ENCODE data around the gene GNG4. TPM values are rescaled to one million over a fixed set of nuclear protein-coding genes. Genes with fewer than 3 reads are reported as not detected.
A peak's percentile ranks its signal among the peaks of the same experiment; 100 is the strongest.

The GNG4 gene
- total RNA-seq, 1 experiment from 2014 or later: 34.4 TPM

- Histone ChIP-seq H3T11ph (ENCODE audit: low read length) (no peak overlapping the region), H2BK12ac (ENCODE audit: insufficient read length, low read depth, low read length) (no peak overlapping the region), H3K27me3 (ENCODE audit: insufficient read depth, low read length) (no peaks in the 10 kb centered on the region), H2BK20ac (ENCODE audit: low read depth, low read length, poor library complexity, severe bottlenecking) (no peak overlapping the region), H3K4me2 (ENCODE audit: insufficient read depth, insufficient read length, low read length) (no peak overlapping the region), H3K18ac (ENCODE audit: insufficient read length, low read depth, low read length) (no peak overlapping the region), H3K79me2 (ENCODE audit: insufficient read depth, low read length) (no peaks in the 10 kb centered on the region), H3K79me1 (ENCODE audit: insufficient read depth, low read depth, low read length, poor library complexity, severe bottlenecking) (no peaks in the 10 kb centered on the region), H3K9me3 (ENCODE audit: control insufficient read depth, low read depth, low read length) (no peaks in the 10 kb centered on the region), H3K4ac (ENCODE audit: low read depth, low read length) (no peak overlapping the region), H2BK15ac (ENCODE audit: low read depth, low read length) (no peak overlapping the region), H3K23me2 (ENCODE audit: insufficient read length, low read depth, low read length, poor library complexity, severe bottlenecking) (no peaks in the 10 kb centered on the region), H4K8ac (replicated peaks; ENCODE audit: insufficient read length, low read depth, low read length) (no peak overlapping the region), H3K14ac (ENCODE audit: insufficient read depth, low read length) (no peak overlapping the region), H3K27ac (ENCODE audit: insufficient read length, low read depth, low read length) (no peak overlapping the region), H3K9ac (ENCODE audit: extremely low read depth, insufficient read length, low read length) (no peak overlapping the region), H2BK120ac (ENCODE audit: low read depth, low read length, poor library complexity, severe bottlenecking) (no peak overlapping the region), H3K4me1 (ENCODE audit: insufficient read depth, low read length) (no peaks in the 10 kb centered on the region), H2AK5ac (ENCODE audit: insufficient read length, low read length) (no peak overlapping the region), H2AFZ (ENCODE audit: low read length) (no peak overlapping the region), H2BK5ac (ENCODE audit: insufficient read length, low read length) (no peak overlapping the region), H4K5ac (ENCODE audit: insufficient read length, low read depth, low read length) (no peak overlapping the region), H3K23ac (ENCODE audit: insufficient read length, low read depth, low read length) (no peak overlapping the region), H3K56ac (ENCODE audit: insufficient read length, low read depth, low read length) (no peak overlapping the region), H4K20me1 (ENCODE audit: control insufficient read depth, insufficient read depth, insufficient read length) (no peaks in the 10 kb centered on the region), H4K91ac (ENCODE audit: insufficient read length, low read depth, low read length) (no peak overlapping the region)
- Mint-ChIP-seq H3K9me3 (no peaks in the 10 kb centered on the region), H3K4me1 (no peaks in the 10 kb centered on the region), H3K27me3 (ENCODE audit: low read depth) (no peaks in the 10 kb centered on the region), H3K36me3 (ENCODE audit: insufficient read depth in 1 of 3, low read depth in 3 of 3) (no peaks in the 10 kb centered on the region), H3K4me3 (no peak overlapping the region), H3K27ac (no peak overlapping the region; a peak in 1 of 7 replicates)
- 100% methylated on average over 2 of the region's 8 CpGs for WGBS (ENCODE audit: extremely low coverage, insufficient read length, low lambda C conversion rate)
- no peak for DNase-seq
- TF ChIP-seq CTCF (conservative IDR thresholded peaks at IDR 0.05): peak; percentile 92
These were observed 135.9 kb downstream of the GNG4 start for GRCh38 chr1:235513495-235514366.
